Measurements from ENCODE around the gene ACSF3.
"Not testable (repeated sequence)": the region's sequence is repeated elsewhere in the genome, so short reads cannot be mapped to it uniquely, and the experiment has no call there.

The ACSF3 gene

GRCh38 chr16:89055894-89056555 lies 37.6 kb upstream of the ACSF3 start:
- no peak for DNase-seq

GRCh38 chr16:89056592-89056991 lies 37.1 kb upstream of the ACSF3 start:
- no peak for DNase-seq

GRCh38 chr16:89057738-89058137 lies 35.9 kb upstream of the ACSF3 start:
- DNase-seq: no peak

GRCh38 chr16:89058812-89059211 lies 34.8 kb upstream of the ACSF3 start:
- DNase-seq: no peak

GRCh38 chr16:89060207-89060794 lies 33.4 kb upstream of the ACSF3 start:
- DNase-seq: no peak

GRCh38 chr16:89061086-89061485 lies 32.6 kb upstream of the ACSF3 start:
- no peak for DNase-seq

- no peak for DNase-seq
Measured at GRCh38 chr16:89061590-89062380, 31.9 kb upstream of the ACSF3 start.

GRCh38 chr16:89062389-89063345 lies 31.0 kb upstream of the ACSF3 start:
- no peak for DNase-seq

GRCh38 chr16:89063768-89064320 lies 29.8 kb upstream of the ACSF3 start:
- no peak for DNase-seq

GRCh38 chr16:89064606-89065457 lies 28.8 kb upstream of the ACSF3 start:
- DNase-seq: no peak

GRCh38 chr16:89065458-89065822 lies 28.2 kb upstream of the ACSF3 start:
- no peak for DNase-seq

GRCh38 chr16:89066721-89067120 lies 26.9 kb upstream of the ACSF3 start:
- no peak for DNase-seq

- DNase-seq: no peak
Measured at GRCh38 chr16:89067677-89068443, 25.8 kb upstream of the ACSF3 start.

GRCh38 chr16:89068814-89069616 lies 24.6 kb upstream of the ACSF3 start:
- not testable (repeated sequence) for DNase-seq

- no peak for DNase-seq
Measured at GRCh38 chr16:89069920-89070319, 23.7 kb upstream of the ACSF3 start.

GRCh38 chr16:89070590-89070989 lies 23.1 kb upstream of the ACSF3 start:
- DNase-seq: no peak

- DNase-seq: no peak
Measured at GRCh38 chr16:89071686-89072547, 21.7 kb upstream of the ACSF3 start.

- no peak for DNase-seq
Measured at GRCh38 chr16:89072548-89073130, 21.0 kb upstream of the ACSF3 start.

Data from hematopoietic multipotent progenitor cell treated with erythropoietin and hydrocortisone succinate and interleukin-3 and kit ligand, for 6 days (in vitro differentiated cells).